Measurements from ENCODE around the gene KRTAP10-3.

- TF ChIP-seq, protein P1, sequence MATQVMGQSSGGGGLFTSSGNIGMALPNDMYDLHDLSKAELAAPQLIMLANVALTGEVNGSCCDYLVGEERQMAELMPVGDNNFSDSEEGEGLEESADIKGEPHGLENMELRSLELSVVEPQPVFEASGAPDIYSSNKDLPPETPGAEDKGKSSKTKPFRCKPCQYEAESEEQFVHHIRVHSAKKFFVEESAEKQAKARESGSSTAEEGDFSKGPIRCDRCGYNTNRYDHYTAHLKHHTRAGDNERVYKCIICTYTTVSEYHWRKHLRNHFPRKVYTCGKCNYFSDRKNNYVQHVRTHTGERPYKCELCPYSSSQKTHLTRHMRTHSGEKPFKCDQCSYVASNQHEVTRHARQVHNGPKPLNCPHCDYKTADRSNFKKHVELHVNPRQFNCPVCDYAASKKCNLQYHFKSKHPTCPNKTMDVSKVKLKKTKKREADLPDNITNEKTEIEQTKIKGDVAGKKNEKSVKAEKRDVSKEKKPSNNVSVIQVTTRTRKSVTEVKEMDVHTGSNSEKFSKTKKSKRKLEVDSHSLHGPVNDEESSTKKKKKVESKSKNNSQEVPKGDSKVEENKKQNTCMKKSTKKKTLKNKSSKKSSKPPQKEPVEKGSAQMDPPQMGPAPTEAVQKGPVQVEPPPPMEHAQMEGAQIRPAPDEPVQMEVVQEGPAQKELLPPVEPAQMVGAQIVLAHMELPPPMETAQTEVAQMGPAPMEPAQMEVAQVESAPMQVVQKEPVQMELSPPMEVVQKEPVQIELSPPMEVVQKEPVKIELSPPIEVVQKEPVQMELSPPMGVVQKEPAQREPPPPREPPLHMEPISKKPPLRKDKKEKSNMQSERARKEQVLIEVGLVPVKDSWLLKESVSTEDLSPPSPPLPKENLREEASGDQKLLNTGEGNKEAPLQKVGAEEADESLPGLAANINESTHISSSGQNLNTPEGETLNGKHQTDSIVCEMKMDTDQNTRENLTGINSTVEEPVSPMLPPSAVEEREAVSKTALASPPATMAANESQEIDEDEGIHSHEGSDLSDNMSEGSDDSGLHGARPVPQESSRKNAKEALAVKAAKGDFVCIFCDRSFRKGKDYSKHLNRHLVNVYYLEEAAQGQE (tag by site-specific recombination; IDR thresholded peaks at IDR 0.05): no peak
- peak; percentile 93 for TF ChIP-seq ZNF146 (tag by site-specific recombination; IDR thresholded peaks at IDR 0.05)
- TF ChIP-seq ZNF529 (tag by site-specific recombination; IDR thresholded peaks at IDR 0.05; ENCODE audit: insufficient replicate concordance): no peak
- TF ChIP-seq, protein P2, sequence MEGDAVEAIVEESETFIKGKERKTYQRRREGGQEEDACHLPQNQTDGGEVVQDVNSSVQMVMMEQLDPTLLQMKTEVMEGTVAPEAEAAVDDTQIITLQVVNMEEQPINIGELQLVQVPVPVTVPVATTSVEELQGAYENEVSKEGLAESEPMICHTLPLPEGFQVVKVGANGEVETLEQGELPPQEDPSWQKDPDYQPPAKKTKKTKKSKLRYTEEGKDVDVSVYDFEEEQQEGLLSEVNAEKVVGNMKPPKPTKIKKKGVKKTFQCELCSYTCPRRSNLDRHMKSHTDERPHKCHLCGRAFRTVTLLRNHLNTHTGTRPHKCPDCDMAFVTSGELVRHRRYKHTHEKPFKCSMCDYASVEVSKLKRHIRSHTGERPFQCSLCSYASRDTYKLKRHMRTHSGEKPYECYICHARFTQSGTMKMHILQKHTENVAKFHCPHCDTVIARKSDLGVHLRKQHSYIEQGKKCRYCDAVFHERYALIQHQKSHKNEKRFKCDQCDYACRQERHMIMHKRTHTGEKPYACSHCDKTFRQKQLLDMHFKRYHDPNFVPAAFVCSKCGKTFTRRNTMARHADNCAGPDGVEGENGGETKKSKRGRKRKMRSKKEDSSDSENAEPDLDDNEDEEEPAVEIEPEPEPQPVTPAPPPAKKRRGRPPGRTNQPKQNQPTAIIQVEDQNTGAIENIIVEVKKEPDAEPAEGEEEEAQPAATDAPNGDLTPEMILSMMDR (tag by site-specific recombination; IDR thresholded peaks at IDR 0.05): no peak
Measured at GRCh38 chr21:44606495-44606894, 47.9 kb upstream of the KRTAP10-3 start.
